ENCODE results near the gene USP5.
"Not testable (repeated sequence)": the region's sequence is repeated elsewhere in the genome, so short reads cannot be mapped to it uniquely, and the experiment has no call there.

The USP5 gene

GRCh38 chr12:6863586-6864321 lies 11.8 kb downstream of the USP5 start:
- H3K4me1 Mint-ChIP-seq (ENCODE audit: low read depth), result peaks cover 19% of the 10 kb centered on the region
- H3K9me3 Mint-ChIP-seq (ENCODE audit: low read depth), result no peaks in the 10 kb centered on the region
- H3K27ac Mint-ChIP-seq, result no peak overlapping the region
- no peak overlapping the region for H3K4me3 Mint-ChIP-seq
- H3K36me3 Mint-ChIP-seq, result peaks cover 6% of the 10 kb centered on the region
- H3K27me3 Mint-ChIP-seq, result no peaks in the 10 kb centered on the region

GRCh38 chr12:6865307-6865706 lies 13.4 kb downstream of the USP5 start:
- H3K4me3 Mint-ChIP-seq; H3K9me3 Mint-ChIP-seq (ENCODE audit: low read depth); H3K27me3 Mint-ChIP-seq; H3K36me3 Mint-ChIP-seq: not testable (repeated sequence)
- peak overlapping the region; percentile 34 for H3K27ac Mint-ChIP-seq
- peaks cover 33% of the 10 kb centered on the region for H3K4me1 Mint-ChIP-seq (ENCODE audit: low read depth)

GRCh38 chr12:6866163-6866919 lies 14.4 kb downstream of the USP5 start:
- Mint-ChIP-seq H3K9me3 (ENCODE audit: low read depth) (no peaks in the 10 kb centered on the region), H3K27ac (no peak overlapping the region), H3K4me1 (ENCODE audit: low read depth) (peaks cover 43% of the 10 kb centered on the region), H3K4me3 (peak overlapping the region; percentile 94), H3K36me3 (peaks cover 3% of the 10 kb centered on the region), H3K27me3 (no peaks in the 10 kb centered on the region)

- Mint-ChIP-seq H3K27ac (peak overlapping the region; percentile 77), H3K4me3 (peak overlapping the region; percentile 94), H3K4me1 (ENCODE audit: low read depth) (peaks cover 48% of the 10 kb centered on the region), H3K9me3 (ENCODE audit: low read depth) (no peaks in the 10 kb centered on the region), H3K36me3 (peaks cover 3% of the 10 kb centered on the region), H3K27me3 (no peaks in the 10 kb centered on the region)
Measured at GRCh38 chr12:6866920-6867412, 15.0 kb downstream of the USP5 start.

GRCh38 chr12:6867413-6868210 lies 15.7 kb downstream of the USP5 start, which contains the start of gene TPI1:
TPI1 (plus strand) TSS chr12:6867531; CDS start chr12:6867567, 36 bp downstream.
- Mint-ChIP-seq H3K36me3 (peaks cover 3% of the 10 kb centered on the region), H3K9me3 (ENCODE audit: low read depth) (no peaks in the 10 kb centered on the region), H3K27me3 (no peaks in the 10 kb centered on the region), H3K27ac (peak within 1 kb of the TSS; percentile 95), H3K4me1 (ENCODE audit: low read depth) (peaks cover 52% of the 10 kb centered on the region), H3K4me3 (peak within 1 kb of the TSS; percentile 94)

- peak overlapping the region; percentile 84 for H3K27ac Mint-ChIP-seq
Measured at GRCh38 chr12:6868211-6869048, 16.5 kb downstream of the USP5 start.

GRCh38 chr12:6869049-6870021 lies 17.4 kb downstream of the USP5 start:
- Mint-ChIP-seq H3K9me3 (ENCODE audit: low read depth) (no peaks in the 10 kb centered on the region), H3K4me1 (ENCODE audit: low read depth) (peaks cover 56% of the 10 kb centered on the region), H3K36me3 (peaks cover 3% of the 10 kb centered on the region), H3K27me3 (no peaks in the 10 kb centered on the region), H3K4me3 (peak overlapping the region; percentile 93), H3K27ac (peak overlapping the region; percentile 84)

More at GRCh38 chr12:6868211-6869048, 16.5 kb downstream of the USP5 start:
- Mint-ChIP-seq H3K36me3 (peaks cover 3% of the 10 kb centered on the region), H3K9me3 (ENCODE audit: low read depth) (no peaks in the 10 kb centered on the region), H3K27me3 (no peaks in the 10 kb centered on the region), H3K4me1 (ENCODE audit: low read depth) (peaks cover 52% of the 10 kb centered on the region), H3K4me3 (peak overlapping the region; percentile 93)

- H3K27me3 Mint-ChIP-seq; H3K36me3 Mint-ChIP-seq; H3K9me3 Mint-ChIP-seq (ENCODE audit: low read depth): not testable (repeated sequence)
- Mint-ChIP-seq H3K4me3 (peak overlapping the region; percentile 89), H3K4me1 (ENCODE audit: low read depth) (peaks cover 58% of the 10 kb centered on the region), H3K27ac (peak overlapping the region; percentile 73)
Measured at GRCh38 chr12:6870304-6870703, 18.4 kb downstream of the USP5 start.

GRCh38 chr12:6871052-6871957 lies 19.4 kb downstream of the USP5 start:
- H3K36me3 Mint-ChIP-seq, result peaks cover 5% of the 10 kb centered on the region
- no peaks in the 10 kb centered on the region for H3K27me3 Mint-ChIP-seq
- H3K9me3 Mint-ChIP-seq (ENCODE audit: low read depth), result no peaks in the 10 kb centered on the region
- peak overlapping the region; percentile 75 for H3K27ac Mint-ChIP-seq
- H3K4me3 Mint-ChIP-seq, result peak overlapping the region; percentile 89
- H3K4me1 Mint-ChIP-seq (ENCODE audit: low read depth), result peaks cover 53% of the 10 kb centered on the region

- H3K9me3 Mint-ChIP-seq (ENCODE audit: low read depth), result no peaks in the 10 kb centered on the region
- H3K4me3 Mint-ChIP-seq, result peak overlapping the region; percentile 89
- H3K36me3 Mint-ChIP-seq, result peaks cover 8% of the 10 kb centered on the region
- peak overlapping the region; percentile 75 for H3K27ac Mint-ChIP-seq
- no peaks in the 10 kb centered on the region for H3K27me3 Mint-ChIP-seq
- peaks cover 47% of the 10 kb centered on the region for H3K4me1 Mint-ChIP-seq (ENCODE audit: low read depth)
Measured at GRCh38 chr12:6872073-6873048, 20.4 kb downstream of the USP5 start.

- Mint-ChIP-seq H3K27ac (peak within 1 kb of the TSS; percentile 75), H3K4me1 (ENCODE audit: low read depth) (peaks cover 47% of the 10 kb centered on the region), H3K27me3 (no peaks in the 10 kb centered on the region), H3K36me3 (peaks cover 8% of the 10 kb centered on the region), H3K4me3 (peak within 1 kb of the TSS; percentile 89), H3K9me3 (ENCODE audit: low read depth) (no peaks in the 10 kb centered on the region)
Measured at GRCh38 chr12:6873094-6874014, 21.4 kb downstream of the USP5 start, which contains the start of gene SPSB2. SPSB2 (minus strand) TSS chr12:6873303; CDS start chr12:6872901, 402 bp downstream.

Measured in activated naive CD8-positive, alpha-beta T cell (primary cell).